Adrenal gland (tissue), 5 donors: ENCODE measurements around the gene CHST10.

Source experiments
- CTCF ChIP-seq, 6 experiments: fragments of 450-650 bp in 4 of 6; fragments of 200-600 bp in 2 of 6; sonication (generic) in 1 of 6; IDR thresholded peaks; 1 replicate in 5 of 6; 2 replicates in 1 of 6; pipeline versions ENCODE4 v1.5.1 to v1.8.0; 2016 to 2021; ENCODE audit warnings: antibody characterized with exemption in 6 of 6, mild to moderate bottlenecking in 2 of 6, moderate library complexity in 1 of 6
- POLR2A ChIP-seq, 2 donors: fragments of 450-650 bp; IDR thresholded peaks; one replicate each; pipeline ENCODE4 v1.6.1; 2017; ENCODE audit warnings: antibody characterized with exemption in 2 of 2, mild to moderate bottlenecking in 2 of 2, moderate library complexity in 1 of 2
- donor health status: DM: no; HTN: no; CAD: no.

- TF ChIP-seq CTCF (IDR thresholded peaks at IDR 0.05) (no peak), POLR2A (IDR thresholded peaks at IDR 0.05) (no peak)
These were observed 8.3 kb upstream of the CHST10 start for GRCh38 chr2:100425573-100426383.
